Erythroblast (primary cell): ENCODE measurements around the gene ITPK1.

Experiments
- GATA1 ChIP-seq: IDR thresholded peaks from 2 replicates; pipeline ENCODE4 v1.6.1; 2011; ENCODE audit warnings: low read depth, mild to moderate bottlenecking, control low read depth, low read length, moderate library complexity
- POLR2A ChIP-seq: IDR thresholded peaks from 2 replicates; pipeline ENCODE4 v1.6.1; 2011; ENCODE audit warnings: mild to moderate bottlenecking, low read length

- TF ChIP-seq POLR2A (no peak), GATA1 (no peak)
Observed at GRCh38 chr14:92958373-92959188, 157.1 kb downstream of the ITPK1 start.
